MM.1S (cell line): Measurements from ENCODE around the gene TMEM212.

Experiments
- EZH2 ChIP-seq: fragments of 300-600 bp; sonication (generic); optimal IDR thresholded peaks from 2 replicates; pipeline ENCODE3; 2017; ENCODE audit warnings: low read depth, mild to moderate bottlenecking, antibody characterized with exemption, low read length, mixed read lengths
- TF ChIP-seq, protein P1 (sequence below): fragments of 300-600 bp; sonication (generic); IDR thresholded peaks from 2 replicates; pipeline ENCODE4 v1.5.1; 2016; ENCODE audit warnings: antibody characterized with exemption, low read length, mixed read lengths

- TF ChIP-seq, protein P1, sequence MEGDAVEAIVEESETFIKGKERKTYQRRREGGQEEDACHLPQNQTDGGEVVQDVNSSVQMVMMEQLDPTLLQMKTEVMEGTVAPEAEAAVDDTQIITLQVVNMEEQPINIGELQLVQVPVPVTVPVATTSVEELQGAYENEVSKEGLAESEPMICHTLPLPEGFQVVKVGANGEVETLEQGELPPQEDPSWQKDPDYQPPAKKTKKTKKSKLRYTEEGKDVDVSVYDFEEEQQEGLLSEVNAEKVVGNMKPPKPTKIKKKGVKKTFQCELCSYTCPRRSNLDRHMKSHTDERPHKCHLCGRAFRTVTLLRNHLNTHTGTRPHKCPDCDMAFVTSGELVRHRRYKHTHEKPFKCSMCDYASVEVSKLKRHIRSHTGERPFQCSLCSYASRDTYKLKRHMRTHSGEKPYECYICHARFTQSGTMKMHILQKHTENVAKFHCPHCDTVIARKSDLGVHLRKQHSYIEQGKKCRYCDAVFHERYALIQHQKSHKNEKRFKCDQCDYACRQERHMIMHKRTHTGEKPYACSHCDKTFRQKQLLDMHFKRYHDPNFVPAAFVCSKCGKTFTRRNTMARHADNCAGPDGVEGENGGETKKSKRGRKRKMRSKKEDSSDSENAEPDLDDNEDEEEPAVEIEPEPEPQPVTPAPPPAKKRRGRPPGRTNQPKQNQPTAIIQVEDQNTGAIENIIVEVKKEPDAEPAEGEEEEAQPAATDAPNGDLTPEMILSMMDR = no peak
- TF ChIP-seq EZH2 = no peak
These were observed 46.4 kb upstream of the TMEM212 start for GRCh38 chr3:171796625-171797264.
